Liver (tissue), 9 donors: ENCODE results near the gene ARL1. TPM values are rescaled to one million over a fixed set of nuclear protein-coding genes. Genes with fewer than 3 reads are reported as not detected.

Source experiments
- DNase-seq: peaks from one replicate; pipeline ENCODE4 v3.0.0-alpha.2; 2017; ENCODE audit warnings: low spot score
- H3K27ac ChIP-seq, 2 donors: one replicate each; pipeline ENCODE4 v1.7.0; 2013; ENCODE audit warnings: inconsistent platforms in 2 of 2, low read length in 2 of 2, control low read depth in 1 of 2, low read depth in 1 of 2, mild to moderate bottlenecking in 1 of 2
- H3K27me3 ChIP-seq, 4 donors: one replicate each; pipeline versions ENCODE4 v1.6.1 to v1.7.0; 2013; ENCODE audit warnings: low read length in 3 of 4, inconsistent platforms in 1 of 4, mild to moderate bottlenecking in 1 of 4, moderate library complexity in 1 of 4; ENCODE audit not compliant: control insufficient read depth in 4 of 4, insufficient read depth in 4 of 4
- H3K36me3 ChIP-seq, 4 donors: one replicate each; pipeline versions ENCODE4 v1.6.1 to v1.7.0; 2013; ENCODE audit warnings: low read length in 3 of 4, mild to moderate bottlenecking in 3 of 4, low read depth in 1 of 4, moderate library complexity in 1 of 4; ENCODE audit not compliant: control insufficient read depth in 4 of 4, insufficient read depth in 3 of 4
- H3K4me1 ChIP-seq, 4 donors: one replicate each; pipeline versions ENCODE4 v1.6.1 to v1.7.0; 2013; ENCODE audit warnings: low read length in 3 of 4, mild to moderate bottlenecking in 3 of 4, moderate library complexity in 1 of 4; ENCODE audit not compliant: control insufficient read depth in 4 of 4, insufficient read depth in 4 of 4
- H3K4me3 ChIP-seq, 3 donors: one replicate each; pipeline versions ENCODE4 v1.6.1 to v1.7.0; 2013; ENCODE audit warnings: low read length in 3 of 3, control low read depth in 1 of 3, low read depth in 1 of 3, mild to moderate bottlenecking in 1 of 3
- H3K9ac ChIP-seq, 2 donors: one replicate each; pipeline ENCODE4 v1.7.0; 2013; ENCODE audit warnings: low read length in 2 of 2, mild to moderate bottlenecking in 2 of 2, moderate library complexity in 2 of 2, control low read depth in 1 of 2, low read depth in 1 of 2
- H3K9me3 ChIP-seq, 4 donors: one replicate each; pipeline versions ENCODE4 v1.6.1 to v1.7.0; 2013; ENCODE audit warnings: low read length in 3 of 4; ENCODE audit not compliant: control insufficient read depth in 4 of 4
- ATF3 ChIP-seq: IDR thresholded peaks from 2 replicates; pipeline ENCODE4 v1.6.1; 2016; ENCODE audit warnings: antibody characterized with exemption
- CTCF ChIP-seq: fragments of 150-350 bp; IDR thresholded peaks from 2 replicates; pipeline ENCODE4 v1.5.1; 2017; ENCODE audit warnings: improper control_type of control experiment, low read depth, low read length; ENCODE audit not compliant: missing input control
- FOXA1 ChIP-seq: IDR thresholded peaks from 2 replicates; pipeline ENCODE4 v1.6.1; 2016; ENCODE audit warnings: antibody characterized with exemption
- FOXA2 ChIP-seq: IDR thresholded peaks from 2 replicates; pipeline ENCODE4 v1.6.1; 2016; ENCODE audit warnings: antibody characterized with exemption
- GABPA ChIP-seq, 2 donors: IDR thresholded peaks in 1 of 2; conservative IDR thresholded peaks in 1 of 2; 2 replicates each; pipeline ENCODE4 v1.6.1; 2016; ENCODE audit warnings: antibody characterized with exemption in 2 of 2, mild to moderate bottlenecking in 1 of 2, moderate library complexity in 1 of 2
- HNF4A ChIP-seq, 2 donors: conservative IDR thresholded peaks; 2 replicates each; pipeline ENCODE4 v1.6.1; 2016; ENCODE audit warnings: antibody characterized with exemption in 2 of 2, mild to moderate bottlenecking in 2 of 2
- HNF4G ChIP-seq: IDR thresholded peaks from 2 replicates; pipeline ENCODE4 v1.6.1; 2016; ENCODE audit warnings: antibody characterized with exemption
- JUND ChIP-seq, 2 donors: IDR thresholded peaks; 2 replicates each; pipeline ENCODE4 v1.6.1; 2016; ENCODE audit warnings: antibody characterized with exemption in 2 of 2
- NR2F2 ChIP-seq: IDR thresholded peaks from 2 replicates; pipeline ENCODE4 v1.6.1; 2016; ENCODE audit warnings: antibody characterized with exemption
- REST ChIP-seq: IDR thresholded peaks from 2 replicates; pipeline ENCODE4 v1.6.1; 2016; ENCODE audit warnings: antibody characterized with exemption, mild to moderate bottlenecking
- SP1 ChIP-seq: IDR thresholded peaks from 2 replicates; pipeline ENCODE4 v1.6.1; 2018; ENCODE audit warnings: antibody characterized with exemption, mild to moderate bottlenecking
- TAF1 ChIP-seq: conservative IDR thresholded peaks from 2 replicates; pipeline ENCODE4 v1.6.1; 2016; ENCODE audit warnings: antibody characterized with exemption, mild to moderate bottlenecking
- YY1 ChIP-seq: IDR thresholded peaks from 2 replicates; pipeline ENCODE4 v1.6.1; 2016; ENCODE audit warnings: antibody characterized with exemption, mild to moderate bottlenecking
- ZBTB33 ChIP-seq: IDR thresholded peaks from 2 replicates; pipeline ENCODE4 v1.6.1; 2016; ENCODE audit warnings: antibody characterized with exemption
- WGBS: extraction: QIAGEN DNeasy Blood & Tissue Kit; methylation state at CpG from one replicate; pipeline ENCODE4 v1.1.7; 2013; 5-methylcytosine and 5-hydroxymethylcytosine counted together
- polyA plus RNA-seq, 2 donors: library from polyadenylated mRNA; stranded (reverse) in 1 of 2; unstranded in 1 of 2; fragments of 200-250 nt in 1 of 2; fragments of >200 nt in 1 of 2; fragmentation: Nextera tagmentation in 1 of 2; extraction: Ambion mirVana in 1 of 2; gene quantifications; one replicate each; pipeline versions ENCODE4 v1.2.1 to v1.2.3, GENCODE V29; 2013 to 2015
- total RNA-seq, 2 donors: library from RNA; depleted of rRNA; stranded (reverse); fragments of >200 nt; gene quantifications; one replicate each; pipeline ENCODE4 v1.2.3, GENCODE V29; 2014
- donor health status: healthy.
- donor health status: healthy.
- donor health status: healthy.
- donor health status: healthy.
- donor health status: healthy.

Gene ARL1
- total and polyA plus RNA-seq, 4 donors: 29.2 to 44.8 (median 36.8) TPM

- Histone ChIP-seq H3K9ac (no peak overlapping the region), H3K4me1 (no peaks in the 10 kb centered on the region), H3K4me3 (no peak overlapping the region), H3K9me3 (no peaks in the 10 kb centered on the region), H3K36me3 (peaks cover 3 to 58% (median 29%) of the 10 kb centered on the region in 4 donors), H3K27ac (no peak overlapping the region), H3K27me3 (no peaks in the 10 kb centered on the region)
- no peak for DNase-seq
- TF ChIP-seq FOXA2 (no peak), ATF3 (no peak), GABPA (IDR thresholded peaks at IDR 0.05 in 1 of 2, conservative IDR thresholded peaks at IDR 0.05 in 1 of 2) (no peak), HNF4G (no peak)
- 89% methylated on average over 5 of the region's 5 CpGs for WGBS
These were observed 32.0 kb downstream of the ARL1 start for GRCh38 chr12:101375573-101375972.

GRCh38 chr12:101372431-101372830 is 35.1 kb downstream of the ARL1 start:
- H3K4me3 ChIP-seq: no peak overlapping the region
- H3K9me3 ChIP-seq: no peaks in the 10 kb centered on the region
- H3K27ac ChIP-seq: no peak overlapping the region
- WGBS: 100% methylated on average over 1 of the region's 1 CpG
- H3K9ac ChIP-seq: no peak overlapping the region
- TF ChIP-seq NR2F2: no peak
- no peak for TF ChIP-seq REST
- TF ChIP-seq FOXA1: no peak
- no peak for TF ChIP-seq GABPA (IDR thresholded peaks at IDR 0.05 in 1 of 2, conservative IDR thresholded peaks at IDR 0.05 in 1 of 2)
- no peak for TF ChIP-seq HNF4G
- no peak for TF ChIP-seq YY1
- TF ChIP-seq SP1: no peak
- no peak for TF ChIP-seq JUND (IDR thresholded peaks at IDR 0.05)
- TF ChIP-seq HNF4A (conservative IDR thresholded peaks at IDR 0.05): no peak
- no peak for TF ChIP-seq ZBTB33
- no peak for TF ChIP-seq ATF3
- H3K27me3 ChIP-seq: no peaks in the 10 kb centered on the region
- DNase-seq: no peak
- H3K4me1 ChIP-seq: no peaks in the 10 kb centered on the region
- H3K36me3 ChIP-seq: peaks cover 5 to 72% (median 37%) of the 10 kb centered on the region in 4 donors

- peaks cover 5 to 76% (median 43%) of the 10 kb centered on the region in 4 donors for H3K36me3 ChIP-seq
- WGBS: 97% methylated on average over 6 of the region's 6 CpGs
- TF ChIP-seq HNF4A (conservative IDR thresholded peaks at IDR 0.05): no peak
- TF ChIP-seq HNF4G: no peak
- no peak for TF ChIP-seq FOXA2
- no peak for TF ChIP-seq TAF1
- no peak for TF ChIP-seq CTCF
- no peak for TF ChIP-seq REST
These were observed 39.6 kb downstream of the ARL1 start for GRCh38 chr12:101368016-101368415.

More at GRCh38 chr12:101368016-101368415, 39.6 kb downstream of the ARL1 start:
- no peak overlapping the region for H3K9ac ChIP-seq
- H3K4me1 ChIP-seq: no peaks in the 10 kb centered on the region
- no peaks in the 10 kb centered on the region for H3K9me3 ChIP-seq
- no peak overlapping the region for H3K4me3 ChIP-seq
- no peak for DNase-seq
- H3K27me3 ChIP-seq: no peaks in the 10 kb centered on the region
- no peak overlapping the region for H3K27ac ChIP-seq
